Measurements from ENCODE around the gene RNF38.
"Not testable (repeated sequence)": the region's sequence is repeated elsewhere in the genome, so short reads cannot be mapped to it uniquely, and the experiment has no call there.

Gene RNF38

DNA sequence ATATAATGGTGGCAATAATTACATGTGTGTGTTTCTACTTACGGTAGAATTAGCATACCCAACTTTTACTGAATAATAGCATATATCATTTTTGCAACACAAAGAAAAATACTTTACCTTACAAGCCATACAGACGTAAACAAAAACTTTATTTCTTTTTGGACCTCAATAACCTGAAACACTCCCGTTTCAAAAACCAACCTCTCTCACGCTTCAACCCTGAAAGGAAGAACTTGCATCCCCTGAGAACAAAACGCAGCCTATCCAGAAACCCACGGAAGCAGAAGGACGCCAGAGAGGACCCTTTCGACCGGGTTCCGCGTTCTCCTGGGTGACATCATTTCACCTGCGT is at the start of gene RNF38:
RNF38 (minus strand) TSS at position 290 of the 352 bp plus-strand sequence; CDS start at position 129, 161 bp downstream.
- no peak for DNase-seq

DNA sequence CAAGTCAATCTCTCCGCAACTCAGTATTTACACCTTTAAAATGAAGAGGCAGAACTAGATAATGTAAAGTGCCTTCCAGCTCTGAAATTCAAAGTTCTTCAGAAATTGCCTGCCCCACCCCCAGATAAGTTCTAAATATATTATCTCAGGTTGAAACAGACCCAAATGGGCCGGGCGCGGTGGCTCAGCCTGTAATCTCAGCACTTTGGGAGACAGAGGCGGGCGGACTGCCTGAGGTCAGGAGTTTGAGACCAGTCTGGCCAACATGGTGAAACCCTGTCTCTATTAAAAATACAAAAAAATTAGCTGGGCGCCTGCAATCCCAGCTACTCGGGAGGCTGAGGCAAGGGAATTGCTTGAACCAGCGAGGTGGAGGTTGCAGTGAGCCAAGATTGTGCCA is 48.5 kb upstream of the RNF38 start:
- not testable (repeated sequence) for DNase-seq

DNA sequence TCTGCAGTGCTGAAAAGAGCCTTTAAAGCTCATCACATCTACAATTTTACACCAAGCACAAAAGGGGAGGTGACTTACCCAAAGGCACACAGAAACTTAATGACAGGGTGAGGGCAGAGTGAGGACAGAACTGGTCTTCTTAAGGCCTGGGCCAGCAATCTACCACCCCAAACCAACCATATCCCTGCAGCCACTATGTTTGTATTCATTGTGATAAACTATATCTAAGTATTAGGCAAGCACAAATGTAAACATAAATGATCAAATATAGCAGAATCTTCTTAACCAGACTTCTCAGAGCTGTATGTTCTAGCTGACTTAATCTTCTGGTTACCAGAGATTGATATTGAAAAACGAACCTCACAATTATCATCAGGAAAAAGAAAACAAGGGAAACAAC is 47.9 kb upstream of the RNF38 start:
- DNase-seq, result no peak

DNA sequence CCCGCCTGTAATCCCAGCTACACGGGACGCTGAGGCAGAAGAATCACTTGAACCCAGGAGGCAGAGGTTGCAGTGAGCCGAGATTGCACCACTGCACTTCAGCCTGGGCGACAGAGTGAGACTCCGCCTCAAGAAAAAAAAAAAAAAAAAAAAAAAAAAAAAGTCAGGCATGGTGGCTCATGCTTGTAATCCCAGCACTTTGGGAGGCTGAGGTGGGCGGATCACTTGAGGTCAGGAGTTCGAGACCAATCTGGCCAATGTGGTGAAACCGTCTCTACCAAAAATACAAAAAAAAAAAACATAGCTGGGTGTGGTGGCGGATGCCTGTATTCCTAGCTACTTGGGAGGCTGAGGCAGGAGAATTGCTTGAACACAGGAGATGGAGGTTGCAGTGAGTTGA is 46.6 kb upstream of the RNF38 start:
- DNase-seq, result not testable (repeated sequence)

DNA sequence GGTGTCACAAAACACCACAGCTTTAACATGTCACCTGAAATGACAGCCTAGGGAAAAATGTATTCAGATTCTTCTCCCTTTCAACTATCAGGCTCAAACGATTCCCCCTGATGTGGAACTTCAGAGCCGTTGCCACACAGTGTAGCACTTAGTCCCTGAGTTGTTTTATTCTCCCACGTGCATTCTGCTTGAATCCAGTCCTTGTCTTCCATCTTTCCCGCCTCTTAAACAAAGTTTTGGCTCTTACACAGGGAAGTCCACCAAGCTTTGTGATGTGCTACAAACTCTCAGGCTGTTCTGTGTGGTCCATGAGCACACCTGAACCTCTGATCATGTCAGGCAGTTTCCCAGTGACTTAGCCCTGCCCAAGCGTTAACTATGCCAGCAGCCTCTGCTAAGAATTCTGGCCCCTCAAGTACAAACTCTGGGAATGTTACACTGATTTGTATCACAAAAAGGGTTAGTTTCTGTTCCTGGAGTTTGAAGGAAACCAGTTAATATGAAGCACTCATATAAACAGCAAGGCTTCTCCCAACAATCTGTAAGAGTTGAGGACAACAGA is 45.8 kb upstream of the RNF38 start:
- DNase-seq, result no peak

DNA sequence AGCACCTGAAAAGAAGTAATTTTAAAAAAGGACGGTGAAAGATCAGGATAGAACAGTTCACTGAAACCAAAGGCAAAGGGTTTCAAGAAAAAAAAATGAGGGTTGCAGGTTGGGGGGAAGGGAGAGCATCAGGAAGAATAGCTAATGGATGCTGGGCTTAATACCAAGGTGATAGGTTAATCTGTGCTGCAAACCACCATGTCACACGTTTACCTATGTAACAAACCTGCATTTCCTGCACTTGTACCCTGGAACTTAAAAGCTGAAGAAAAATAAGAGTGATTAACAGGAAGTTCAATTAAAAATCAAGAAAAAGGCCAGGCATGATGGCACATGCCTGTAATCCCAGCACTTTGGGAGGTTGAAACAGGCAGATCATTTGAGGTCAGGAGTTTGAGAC is 44.1 kb upstream of the RNF38 start:
- DNase-seq, result no peak

DNA sequence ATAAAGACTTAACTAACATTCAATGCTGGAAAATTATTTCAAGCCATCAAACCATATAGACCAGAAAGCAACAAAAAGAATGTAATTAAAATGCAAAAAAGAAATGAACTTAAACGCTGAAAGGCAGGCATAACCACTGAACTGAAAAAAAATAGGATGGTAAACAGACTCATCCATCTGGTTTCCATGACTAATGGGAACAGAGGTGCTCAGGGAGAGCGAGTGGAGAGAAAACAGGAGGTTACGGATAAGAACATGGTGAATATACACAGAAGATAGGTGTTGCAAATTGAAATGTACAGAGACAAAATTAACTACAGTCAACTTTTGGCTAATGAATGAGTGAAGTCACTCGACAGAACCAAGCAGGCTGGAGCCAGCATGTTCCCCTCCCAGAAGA is 43.5 kb upstream of the RNF38 start:
- DNase-seq, result no peak

DNA sequence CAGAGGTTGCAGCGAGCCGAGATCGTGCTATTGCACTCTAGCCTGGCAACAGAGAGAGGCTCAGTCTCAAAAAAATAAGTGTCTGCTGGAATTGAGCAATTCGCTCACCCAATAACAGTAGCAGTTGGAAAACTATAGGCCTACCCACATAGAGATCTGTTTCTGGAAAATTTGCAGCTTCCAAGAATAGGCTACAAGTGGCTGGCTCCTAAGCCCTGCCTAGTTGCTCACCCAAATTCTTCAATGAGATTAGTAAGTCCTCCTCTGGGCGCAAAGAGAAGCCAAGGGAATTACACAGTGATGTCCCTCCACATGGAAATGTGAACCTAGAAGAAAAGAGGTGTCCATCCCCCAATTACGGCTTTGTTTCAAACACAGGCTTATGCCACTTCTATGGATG is 42.6 kb upstream of the RNF38 start:
- DNase-seq, result no peak

DNA sequence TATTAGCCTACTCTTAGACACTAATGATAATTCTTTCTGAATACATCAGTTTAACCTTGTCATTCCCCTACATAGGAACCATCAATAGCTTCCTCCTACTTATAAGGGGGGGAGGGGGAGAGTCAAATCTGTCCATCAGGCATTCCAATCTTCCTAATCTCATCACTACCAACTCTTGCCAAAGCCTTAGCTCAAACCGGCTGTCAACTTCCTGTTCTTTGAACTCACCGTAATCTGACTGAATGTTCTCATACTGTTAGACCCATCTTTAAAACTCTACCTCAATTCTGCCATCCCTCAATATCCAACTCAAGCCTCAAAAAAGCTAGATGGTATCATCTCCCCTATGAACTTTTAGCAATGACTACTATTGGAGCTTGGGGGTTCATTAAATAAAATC is 41.9 kb upstream of the RNF38 start:
- no peak for DNase-seq

DNA sequence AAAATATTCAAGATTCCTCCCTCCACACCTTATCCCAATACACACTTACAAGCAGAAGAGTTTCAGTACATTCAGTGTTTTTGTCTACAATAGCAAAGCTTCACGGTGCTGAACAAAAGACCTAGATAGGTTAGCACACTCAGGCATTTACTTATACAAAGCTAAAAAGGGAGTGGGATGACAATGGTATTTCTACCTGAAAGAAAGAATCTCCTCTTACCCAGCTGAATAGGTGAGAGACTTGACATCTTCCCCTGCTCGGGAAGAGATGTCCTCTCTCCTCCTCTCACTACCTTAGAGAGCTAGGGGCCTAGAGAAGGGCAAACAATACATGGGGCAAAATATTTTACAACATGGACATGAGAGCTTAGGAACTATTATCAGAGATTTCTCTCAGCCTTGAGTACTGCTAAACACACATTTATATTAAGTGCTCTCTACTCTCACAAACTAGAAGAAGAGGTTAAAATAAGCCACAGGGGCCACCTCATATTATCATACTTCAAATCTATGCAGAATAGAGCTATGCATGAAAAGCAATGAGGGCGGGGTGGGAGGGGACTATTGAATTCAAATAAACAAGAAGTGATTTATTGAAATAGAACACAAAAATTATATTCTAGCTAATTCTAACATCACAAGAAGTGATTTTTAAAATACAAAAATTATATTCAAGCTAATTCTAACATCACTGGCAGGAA is 38.6 kb upstream of the RNF38 start:
- DNase-seq, result no peak

DNA sequence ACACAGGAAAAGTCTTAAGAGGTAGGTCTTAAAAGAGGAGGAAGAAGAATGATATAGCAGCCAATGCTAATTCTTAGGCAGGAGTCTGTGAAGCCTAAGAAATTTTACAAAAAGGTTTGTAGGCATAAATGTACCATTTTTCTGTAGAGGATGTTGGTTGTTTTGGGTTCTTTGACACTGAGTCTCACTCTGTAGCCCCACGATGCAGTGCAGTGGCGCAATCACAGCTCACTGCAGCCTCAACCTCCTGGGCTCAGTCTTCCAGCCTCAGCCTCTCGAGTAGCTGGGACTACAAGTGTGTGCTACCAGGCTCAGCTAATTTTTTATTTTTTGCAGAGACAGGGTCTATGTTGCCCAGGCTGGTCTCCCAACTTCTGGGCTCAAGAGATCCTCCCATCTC is 37.7 kb upstream of the RNF38 start:
- DNase-seq, result no peak

DNA sequence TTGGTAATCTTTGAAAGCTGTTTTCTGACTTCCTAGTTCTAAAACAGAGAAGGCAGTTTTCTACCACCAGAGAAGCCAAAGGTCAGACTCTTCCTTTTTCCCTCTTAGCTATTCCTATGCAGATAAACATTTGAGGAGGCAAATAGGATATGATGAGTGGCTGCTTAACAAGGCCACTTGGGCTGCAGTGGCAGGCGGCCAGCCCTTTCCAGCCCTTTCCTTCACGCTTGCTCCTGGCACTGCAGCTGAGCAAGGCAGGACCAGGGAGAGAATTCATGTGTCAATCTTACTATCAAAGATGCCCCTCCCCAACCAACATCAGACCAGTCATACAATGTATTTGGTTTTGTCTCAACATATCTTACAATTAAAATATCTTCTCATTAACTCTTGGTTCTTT is 36.8 kb upstream of the RNF38 start:
- peak; percentile 40 for DNase-seq

DNA sequence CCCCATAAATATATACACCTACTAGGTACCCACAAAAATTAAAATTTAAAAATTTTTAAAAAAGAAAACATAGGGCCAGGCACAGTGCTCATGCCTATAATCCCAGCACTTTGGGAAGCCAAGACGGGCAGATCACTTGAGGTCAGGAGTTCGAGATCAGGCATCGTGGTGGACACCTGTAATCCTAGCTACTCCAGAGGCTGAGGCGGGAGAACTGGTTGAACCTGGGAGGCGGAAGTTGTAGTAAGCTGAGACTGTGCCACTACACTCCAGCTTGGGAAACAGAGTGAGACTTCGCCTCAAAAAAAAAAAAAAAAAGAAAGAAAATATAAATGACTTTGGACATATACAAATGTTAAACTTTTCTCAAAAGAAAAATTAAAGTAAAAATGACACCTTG is 33.3 kb upstream of the RNF38 start:
- peak; percentile 5 for DNase-seq

DNA sequence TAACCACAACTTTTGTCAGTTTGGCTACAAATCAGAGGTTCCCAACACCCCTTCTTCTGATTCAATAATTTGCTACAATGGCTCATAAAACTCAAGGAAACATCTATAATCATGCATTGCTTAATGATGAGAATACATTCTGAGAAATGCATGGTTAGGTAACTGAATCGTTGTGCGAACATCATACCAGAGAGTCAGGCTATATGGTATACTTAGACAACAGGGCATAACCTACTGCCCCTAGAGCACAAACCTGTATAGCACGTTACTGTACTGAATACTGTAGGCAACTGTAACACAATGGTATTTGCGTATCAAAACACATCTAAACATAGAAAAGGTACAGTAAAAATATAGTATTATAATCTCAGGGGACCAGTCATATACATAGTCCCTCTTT is 31.0 kb upstream of the RNF38 start:
- DNase-seq, result no peak

DNA sequence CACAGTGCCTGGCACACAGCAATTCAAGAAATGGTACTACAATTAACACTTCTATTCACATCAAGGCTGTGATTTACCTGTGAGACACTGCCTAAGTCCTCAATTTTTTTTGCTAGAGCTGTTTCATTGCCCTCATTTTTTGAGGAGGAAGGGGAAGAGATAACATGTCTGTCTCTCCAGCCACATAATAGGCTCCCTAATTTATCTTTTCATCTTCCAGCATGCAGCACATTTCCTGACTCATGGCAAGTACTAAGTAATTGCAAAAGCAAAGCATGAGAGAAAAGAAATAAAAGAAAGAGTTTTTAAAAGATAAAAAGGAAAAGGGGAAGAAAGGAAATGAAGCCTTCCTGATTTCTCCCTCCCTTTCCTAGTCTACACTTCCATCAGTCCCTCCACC is 26.9 kb upstream of the RNF38 start:
- DNase-seq, result no peak

DNA sequence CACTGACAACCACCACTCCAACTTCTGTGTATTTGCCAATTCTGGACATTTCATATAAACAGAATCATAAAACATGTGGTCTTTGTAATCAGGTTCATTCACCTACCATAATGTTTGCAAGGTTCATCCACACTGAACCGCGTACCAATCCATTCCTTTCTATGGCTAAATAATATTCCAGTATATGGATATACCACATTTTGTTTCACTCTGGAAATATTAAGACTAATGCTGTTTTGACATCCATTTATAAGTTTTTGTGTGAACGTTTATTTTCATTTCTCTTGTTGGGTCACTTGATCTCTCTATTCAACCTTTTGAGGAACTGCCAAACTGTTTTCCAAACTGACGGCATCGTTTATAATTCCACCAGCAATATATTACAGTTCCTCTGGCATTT is 26.3 kb upstream of the RNF38 start:
- DNase-seq, result no peak

DNA sequence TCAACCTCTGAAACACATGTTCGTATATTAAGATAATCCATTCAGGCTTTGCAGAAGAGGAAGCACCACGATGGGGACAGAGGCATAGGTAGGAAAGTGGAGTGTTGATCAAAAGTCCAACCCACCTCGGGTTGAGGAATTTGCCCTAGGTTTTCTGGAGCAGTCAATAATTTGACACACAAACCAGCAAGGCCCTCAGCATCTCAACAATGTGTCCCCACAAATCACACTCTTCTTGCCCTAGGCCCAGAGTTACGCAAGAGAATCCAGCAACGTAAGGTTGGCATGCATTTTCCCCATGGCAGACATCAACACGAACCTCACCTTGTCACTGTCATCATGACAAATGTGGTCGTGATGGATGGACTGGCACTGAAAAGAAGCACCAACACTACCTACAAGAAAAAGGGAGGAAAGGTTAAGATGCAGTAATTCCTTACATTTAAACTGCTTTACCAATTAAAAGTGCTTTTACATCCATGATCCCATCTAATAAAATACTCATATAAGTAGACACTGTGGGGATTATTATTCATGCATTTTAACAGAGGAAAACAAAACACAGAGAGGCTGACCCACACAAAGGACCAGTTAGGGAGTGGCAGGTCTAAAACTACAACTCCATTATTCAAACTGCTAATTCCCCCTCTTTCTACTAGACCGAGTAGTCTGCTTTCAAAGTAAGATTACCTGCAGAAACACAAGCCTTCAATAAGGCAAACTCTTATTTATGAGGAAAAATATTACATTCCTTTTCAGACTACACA is 24.4 kb upstream of the RNF38 start:
- DNase-seq, result no peak

DNA sequence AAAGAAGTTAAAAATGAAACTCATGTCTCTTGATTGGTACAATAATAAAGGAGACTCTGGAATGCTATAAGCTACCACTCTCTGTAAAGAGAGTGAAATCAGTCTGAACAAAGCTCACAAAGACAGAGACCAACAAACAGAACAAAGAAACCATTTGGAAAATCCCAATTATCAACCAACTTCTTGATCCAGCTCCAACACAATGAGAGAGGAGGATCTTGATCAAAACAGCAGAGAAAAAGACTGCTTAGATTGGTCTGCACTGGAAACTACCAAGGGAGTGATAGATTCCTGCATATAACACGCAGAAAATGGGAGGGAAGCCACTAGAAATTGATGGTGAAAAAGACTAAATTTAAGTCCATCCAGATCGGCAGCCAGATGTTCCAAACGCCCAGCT is 23.1 kb upstream of the RNF38 start:
- DNase-seq, result no peak

DNA sequence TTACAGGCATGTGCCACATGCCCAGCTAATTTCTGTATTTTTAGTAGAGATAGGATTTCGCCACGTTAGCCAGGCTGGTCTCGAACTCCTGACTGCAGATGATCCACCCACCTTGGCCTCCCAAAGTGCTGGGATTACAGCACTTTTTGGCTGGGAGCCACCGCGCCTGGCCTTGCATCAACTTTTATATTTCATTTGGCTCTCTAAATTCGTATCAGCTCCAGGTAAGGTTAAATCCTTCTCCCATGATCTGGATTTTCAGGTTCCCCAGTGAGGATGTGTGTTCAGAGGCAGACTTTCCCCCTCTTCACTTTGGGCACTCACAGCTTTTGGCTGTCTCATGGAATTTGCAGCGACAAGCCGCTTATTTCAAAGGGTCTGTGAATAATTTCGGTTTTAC is 16.8 kb upstream of the RNF38 start:
- no peak for DNase-seq

DNA sequence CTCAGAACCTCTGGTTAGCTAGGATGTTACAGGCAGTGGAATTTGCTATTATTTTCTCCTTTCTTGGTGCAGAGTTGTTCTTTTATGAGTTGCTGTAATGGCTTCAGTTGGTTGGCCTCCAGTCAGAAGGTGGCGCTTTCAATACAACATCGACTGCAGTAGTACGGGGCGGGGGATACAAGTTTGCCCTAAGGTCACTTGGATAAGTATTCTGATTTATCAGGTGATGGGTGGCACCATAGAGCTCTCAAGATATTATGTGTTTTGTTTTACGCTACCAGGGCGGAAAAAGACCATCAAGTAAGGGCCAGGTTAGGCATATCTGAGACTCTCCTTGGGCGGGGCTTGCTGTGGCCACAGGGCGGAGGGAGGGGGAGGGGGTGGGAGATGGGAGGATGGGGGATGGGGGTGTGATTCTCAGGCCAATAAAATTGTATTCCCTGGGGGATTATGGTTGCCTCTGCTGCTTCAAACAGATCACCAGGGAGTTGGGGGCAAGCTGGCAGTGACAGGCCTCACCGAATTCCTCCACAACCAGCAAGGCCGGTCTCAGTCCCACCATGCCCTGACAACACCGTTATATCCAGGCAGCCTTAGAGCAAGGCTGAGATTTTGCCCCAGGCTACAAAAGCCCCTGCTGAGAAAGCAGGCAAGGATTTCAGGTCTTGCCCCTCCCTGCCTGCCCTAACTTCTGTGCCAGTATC is 15.9 kb upstream of the RNF38 start:
- DNase-seq, result no peak

DNA sequence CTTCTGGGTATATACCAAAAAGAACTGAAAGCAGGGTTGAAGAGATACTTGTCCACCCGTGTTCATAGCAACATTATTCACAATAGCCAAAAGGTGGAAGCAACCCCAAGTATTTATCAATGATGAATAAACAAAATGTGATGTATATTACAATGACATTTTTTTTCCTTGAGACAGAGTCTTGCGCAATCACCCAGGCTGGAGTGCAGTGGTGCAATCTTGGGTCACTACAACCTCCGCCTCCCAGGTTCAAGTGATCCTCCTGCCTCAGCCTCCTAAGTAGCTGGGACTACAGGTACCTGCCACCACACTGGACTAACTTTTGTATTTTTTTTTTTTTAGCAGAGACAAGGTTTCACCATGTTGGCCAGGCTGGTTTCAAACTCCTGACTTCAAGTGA is 11.3 kb upstream of the RNF38 start:
- DNase-seq, result not testable (repeated sequence)

DNA sequence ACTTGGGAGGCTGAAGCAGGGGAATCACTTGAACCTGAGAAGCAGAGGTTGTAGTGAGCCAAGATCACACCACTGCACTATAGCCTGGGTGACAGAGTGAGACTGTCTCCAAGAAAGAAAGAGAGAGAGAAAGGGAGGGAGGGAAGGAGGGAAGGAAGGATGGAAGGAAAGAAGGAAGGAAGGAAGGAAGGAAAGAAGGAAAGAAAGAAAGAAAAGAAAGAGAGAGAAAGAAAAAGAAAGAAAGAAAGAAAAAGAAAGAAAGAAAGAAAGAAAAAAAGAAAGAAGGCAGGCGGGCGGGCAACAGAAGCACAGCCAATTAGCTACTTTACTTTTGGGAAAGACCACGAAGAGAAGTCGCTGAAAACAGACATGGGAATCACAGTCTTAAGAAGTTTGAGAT is 9.0 kb upstream of the RNF38 start:
- DNase-seq, result not testable (repeated sequence)

DNA sequence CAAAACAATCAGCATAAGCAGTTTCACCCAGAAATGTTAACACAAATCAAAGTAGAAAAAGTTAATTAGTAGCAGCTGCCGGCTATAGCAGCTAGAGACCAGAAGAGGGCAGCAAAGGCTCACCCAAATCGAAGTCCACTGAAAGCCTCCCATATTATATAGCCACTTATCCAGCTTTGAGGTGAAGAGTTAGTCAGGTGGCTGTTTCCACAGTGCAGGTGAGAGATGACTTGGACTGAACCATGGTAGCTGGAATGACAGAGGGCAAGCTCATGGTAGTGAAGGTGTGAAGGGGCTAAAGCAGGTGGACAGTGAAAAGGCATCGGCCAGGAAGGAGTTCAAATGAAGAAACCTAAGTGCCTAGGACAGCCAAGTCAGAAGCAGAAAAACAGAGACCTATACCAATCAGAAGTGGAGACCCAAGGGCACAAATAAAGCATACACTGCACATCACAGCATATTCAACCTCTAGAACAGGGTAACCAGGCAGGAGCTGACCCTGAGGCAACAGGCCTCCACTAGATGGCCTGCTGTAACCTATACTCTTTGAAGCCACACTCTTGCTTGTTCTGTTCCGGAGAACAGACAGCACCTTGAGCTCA is 7.2 kb upstream of the RNF38 start:
- peak; percentile 85 for DNase-seq
